ENCODE data around the gene CKMT1B.
"Not testable (repeated sequence)": the region's sequence is repeated elsewhere in the genome, so short reads cannot be mapped to it uniquely, and the experiment has no call there.

The CKMT1B gene

DNA sequence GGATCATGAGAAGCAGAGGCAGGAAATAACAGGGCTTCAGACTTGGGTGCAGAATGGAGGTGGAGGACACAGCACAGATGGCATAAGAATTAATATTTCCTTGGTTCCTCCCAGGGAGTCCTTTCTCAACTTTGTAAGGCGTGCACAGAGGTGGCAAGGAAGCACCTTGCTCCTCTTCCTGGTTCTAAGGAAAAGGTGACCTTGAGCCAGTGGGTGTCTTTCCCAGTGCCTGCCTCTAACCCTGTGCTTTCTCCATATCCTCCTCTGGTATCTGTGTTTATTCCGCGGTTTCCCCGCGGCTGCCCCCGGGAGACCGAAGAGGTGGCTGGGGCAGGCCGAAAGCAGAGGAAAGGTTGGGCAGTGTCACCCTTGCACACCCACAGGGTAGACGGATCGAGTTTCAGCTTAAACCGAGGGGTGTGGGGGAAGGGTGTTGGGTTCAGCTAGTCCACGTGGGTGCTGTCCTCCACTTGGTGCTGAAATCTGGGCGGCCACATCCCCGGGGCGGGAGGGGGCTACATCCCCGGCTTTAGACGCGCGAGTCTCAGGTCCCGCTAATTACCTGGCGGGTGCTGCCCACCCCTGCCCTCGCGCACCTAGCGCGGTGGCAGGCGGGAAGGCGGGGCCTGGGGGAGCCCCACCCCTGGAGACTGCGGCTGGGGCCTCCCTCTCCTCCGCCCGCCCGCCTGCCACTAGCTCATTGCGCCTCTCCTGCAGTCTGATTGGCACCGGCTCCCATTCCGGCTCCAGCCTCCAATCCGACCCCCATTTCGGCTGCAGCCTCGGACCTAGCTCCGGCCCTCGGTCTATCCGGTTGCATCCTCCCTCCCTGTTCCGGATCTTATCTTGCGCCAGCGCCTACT lies at the start of gene CKMT1B:
Gene CKMT1B, plus strand, starts transcription at position 700 of the 863 bp plus-strand sequence. CDS start 192 bp downstream, outside the sequence.
- not testable (repeated sequence) for DNase-seq

GRCh38 chr15:43544266-43544665 lies 49.6 kb upstream of the CKMT1B start:
- DNase-seq, result no peak

- DNase-seq, result no peak
Measured at GRCh38 chr15:43545426-43545825, 48.4 kb upstream of the CKMT1B start.

- DNase-seq, result no peak
Measured at GRCh38 chr15:43547539-43547938, 46.3 kb upstream of the CKMT1B start.

GRCh38 chr15:43550527-43551363 lies 43.1 kb upstream of the CKMT1B start:
- DNase-seq, result no peak

GRCh38 chr15:43552256-43552655 lies 41.6 kb upstream of the CKMT1B start:
- DNase-seq, result no peak

GRCh38 chr15:43552986-43553385 lies 40.8 kb upstream of the CKMT1B start:
- DNase-seq, result no peak

- DNase-seq, result not testable (repeated sequence)
Measured at GRCh38 chr15:43562753-43563152, 31.1 kb upstream of the CKMT1B start.

DNA sequence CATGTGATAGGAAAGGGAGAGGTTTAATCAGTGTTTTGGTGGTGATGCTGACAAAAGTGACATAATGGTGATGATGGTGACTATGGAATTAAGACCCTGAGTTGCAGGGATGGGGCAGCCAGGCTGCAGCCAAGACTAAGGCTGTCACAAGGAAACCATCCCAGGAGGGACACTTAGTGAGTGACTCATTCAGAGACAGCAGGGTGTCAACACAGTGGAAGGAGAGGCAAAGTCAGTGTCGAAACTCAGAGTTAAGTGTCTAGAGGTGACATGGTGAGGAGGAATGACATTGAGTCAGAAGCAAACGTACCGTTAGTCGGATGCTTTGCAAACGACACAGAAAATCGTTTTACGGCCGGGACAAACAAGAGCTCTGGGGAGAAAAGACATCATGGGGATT lies 30.0 kb upstream of the CKMT1B start:
- DNase-seq, result not testable (repeated sequence)

- DNase-seq, result not testable (repeated sequence)
Measured at GRCh38 chr15:43566615-43567014, 27.2 kb upstream of the CKMT1B start.

DNA sequence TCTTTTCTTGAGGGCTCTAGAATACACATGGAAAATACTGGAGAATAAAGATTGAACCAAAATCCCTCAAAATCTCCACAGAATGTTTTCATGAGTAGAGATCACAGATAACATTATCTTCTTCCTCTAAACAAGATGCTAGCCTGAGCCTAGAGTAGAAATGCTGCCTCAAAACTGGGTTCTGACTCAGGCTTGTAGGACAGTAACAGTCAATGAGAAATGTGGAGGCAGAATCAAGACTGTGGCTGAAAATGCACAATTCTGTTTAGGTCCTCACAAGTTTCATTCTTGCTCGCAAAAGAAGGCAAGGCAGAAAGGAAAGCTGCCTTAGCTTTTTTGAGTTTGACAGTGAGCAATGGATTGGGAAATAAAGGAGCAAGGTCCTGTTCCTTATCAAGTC lies 19.2 kb upstream of the CKMT1B start:
- not testable (repeated sequence) for DNase-seq

DNA sequence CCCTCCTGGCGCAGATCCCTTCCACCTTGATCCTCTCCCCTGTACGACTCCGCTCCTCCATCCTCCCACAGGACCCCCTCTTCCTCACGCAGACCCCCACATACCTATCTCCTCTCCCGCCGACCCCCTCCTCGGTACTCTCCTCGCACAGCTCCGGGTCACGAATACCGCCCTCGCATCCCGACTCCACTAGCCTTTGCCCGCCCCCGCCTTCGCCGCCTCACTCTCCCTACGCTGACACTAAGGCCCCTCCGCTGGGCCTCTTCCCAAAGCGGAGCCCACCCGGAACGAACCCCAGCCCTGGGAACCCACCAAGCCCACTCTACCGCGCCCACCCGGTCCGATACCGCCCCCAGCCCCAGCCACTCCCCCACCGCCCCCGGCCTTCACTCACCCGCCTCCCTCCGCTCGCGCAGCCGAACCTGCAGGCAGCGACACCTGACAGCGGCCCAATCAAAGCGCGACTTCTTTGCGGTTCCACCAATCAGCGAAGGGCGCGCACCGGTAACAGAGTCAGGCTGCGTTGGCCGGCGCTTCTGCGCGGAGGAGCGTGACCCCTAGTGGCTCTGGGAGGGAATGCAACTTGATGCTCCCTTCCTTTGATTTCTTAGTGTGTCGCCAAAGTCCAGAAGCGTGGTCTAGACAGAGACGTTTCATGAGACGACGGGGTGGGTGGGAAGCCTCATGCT lies 3.9 kb upstream of the CKMT1B start, which contains the start of gene PPIP5K1:
Gene PPIP5K1, minus strand, starts transcription at position 431 of the 689 bp plus-strand sequence. CDS start 5,704 bp downstream, outside the sequence.
- DNase-seq, result not testable (repeated sequence)

GRCh38 chr15:43592841-43593240 lies 986 bp upstream of the CKMT1B start:
- DNase-seq, result not testable (repeated sequence)

DNA sequence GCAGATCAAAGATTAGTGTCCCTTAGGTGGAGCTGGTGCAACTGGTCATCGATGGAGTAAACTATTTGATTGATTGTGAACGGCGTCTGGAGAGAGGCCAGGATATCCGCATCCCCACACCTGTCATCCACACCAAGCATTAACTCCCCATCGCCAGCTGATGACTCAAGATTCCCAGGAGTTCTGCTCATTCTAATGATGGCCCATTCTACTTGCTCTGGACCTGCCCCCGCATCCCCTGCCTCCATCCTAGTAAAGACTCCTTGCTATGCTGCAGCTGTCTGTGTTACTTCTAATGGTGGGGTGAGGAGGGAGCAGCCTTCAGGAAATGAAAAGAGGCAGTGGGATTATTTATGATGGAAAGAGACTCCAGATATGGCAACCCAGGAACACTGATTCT lies 5.3 kb downstream of the CKMT1B start:
- DNase-seq, result not testable (repeated sequence)

DNA sequence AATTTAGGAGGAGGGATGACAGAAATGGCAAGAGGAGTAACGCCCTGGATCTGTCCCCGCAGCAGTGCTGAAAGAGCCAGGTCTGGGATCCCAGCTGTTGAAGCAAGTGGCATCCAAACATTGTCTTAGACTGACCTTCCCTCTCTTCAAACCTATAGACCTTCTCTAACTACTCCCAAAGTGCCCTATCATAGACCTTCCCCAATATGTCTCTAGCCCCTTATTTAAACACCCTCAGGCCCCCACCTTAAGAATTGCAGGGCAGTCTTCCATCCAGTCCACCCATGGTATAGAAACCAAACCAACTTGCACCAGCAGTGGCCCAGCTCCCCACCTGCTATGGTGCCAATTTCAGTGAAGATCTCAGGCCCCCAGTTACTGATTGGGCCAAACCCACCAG lies 6.4 kb downstream of the CKMT1B start:
- not testable (repeated sequence) for DNase-seq

- DNase-seq, result not testable (repeated sequence)
Measured at GRCh38 chr15:43602233-43602632, 8.4 kb downstream of the CKMT1B start.

- not testable (repeated sequence) for DNase-seq
Measured at GRCh38 chr15:43617750-43618149, 23.9 kb downstream of the CKMT1B start.

DNA sequence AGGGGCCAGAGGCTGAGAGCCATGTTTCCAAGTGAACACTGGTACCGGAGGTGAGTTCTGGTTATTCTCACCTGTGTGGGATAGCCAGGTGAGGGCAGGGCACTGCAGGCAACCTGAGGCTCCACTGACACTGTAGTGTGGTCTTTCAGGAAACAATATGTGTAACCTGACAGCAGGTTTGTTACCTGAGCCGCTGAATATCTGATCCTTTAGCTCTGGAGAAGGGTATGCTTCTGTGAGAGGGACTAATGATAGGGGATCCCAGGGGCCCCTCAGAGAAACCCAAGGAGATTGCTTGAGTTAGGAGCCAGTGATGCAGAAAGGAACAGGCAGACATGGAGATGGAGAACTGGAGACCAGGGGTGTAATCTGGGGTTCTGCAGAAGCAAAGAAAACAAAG lies 24.9 kb downstream of the CKMT1B start, which contains the start of gene STRC:
Gene STRC, minus strand, starts transcription at position 101 of the 400 bp plus-strand sequence. Its CDS starts 78 bp downstream, at position 23.
- not testable (repeated sequence) for DNase-seq

- DNase-seq, result not testable (repeated sequence)
Measured at GRCh38 chr15:43622068-43622799, 28.4 kb downstream of the CKMT1B start.

GRCh38 chr15:43625106-43625505 lies 31.3 kb downstream of the CKMT1B start:
- no peak for DNase-seq

DNA sequence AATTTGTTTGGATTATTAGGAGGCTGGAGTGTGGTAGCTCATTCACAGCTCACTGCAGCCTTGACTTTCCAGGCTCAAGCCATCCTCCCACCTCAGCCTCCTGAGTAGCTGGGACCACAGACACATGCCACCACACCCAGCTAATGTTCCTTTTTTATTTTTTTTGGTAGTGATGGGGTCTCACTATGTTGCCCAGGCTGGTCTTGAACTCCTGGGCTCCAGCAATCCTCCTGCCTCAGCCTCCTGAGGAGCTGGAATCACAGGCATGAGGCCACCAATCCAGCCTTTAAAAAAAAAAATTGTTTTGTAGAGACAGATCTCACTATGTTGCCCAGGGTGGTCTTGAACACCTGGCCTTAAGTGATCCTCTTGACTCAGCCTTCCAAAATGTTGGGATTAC lies 33.1 kb downstream of the CKMT1B start:
- DNase-seq, result not testable (repeated sequence)
